Transverse colon (tissue), 4 donors: ENCODE data around the gene ATP6V1C2. TPM values are rescaled to one million over a fixed set of nuclear protein-coding genes. Genes with fewer than 3 reads are reported as not detected.

Experiments
- DNase-seq: peaks from one replicate; pipeline ENCODE4 v3.0.0-alpha.2; 2019
- H3K27ac ChIP-seq, 4 donors: fragments of 200-600 bp; sonication (generic); 2 replicates each; pipeline ENCODE4 v1.5.1; 2016 to 2018; ENCODE audit warnings: inconsistent platforms in 4 of 4
- H3K27me3 ChIP-seq: fragments of 200-600 bp; sonication (generic); 2 replicates; pipeline ENCODE4 v1.5.1; 2017; ENCODE audit warnings: inconsistent platforms
- H3K36me3 ChIP-seq, 4 donors: fragments of 200-600 bp; sonication (generic); 2 replicates each; pipeline ENCODE4 v1.5.1; 2017 to 2019; ENCODE audit warnings: inconsistent platforms in 4 of 4
- H3K4me1 ChIP-seq, 4 donors: fragments of 200-600 bp; sonication (generic); 2 replicates each; pipeline ENCODE4 v1.5.1; 2017 to 2020; ENCODE audit warnings: inconsistent platforms in 4 of 4
- H3K4me3 ChIP-seq, 4 donors: fragments of 200-600 bp; sonication (generic); 1 replicate in 1 of 4; 2 replicates in 3 of 4; pipeline versions ENCODE4 v1.5.1 to v1.6.1; 2017 to 2019; ENCODE audit warnings: inconsistent platforms in 4 of 4
- H3K9me3 ChIP-seq, 2 donors: fragments of 200-600 bp; sonication (generic); 2 replicates each; pipeline ENCODE4 v1.5.1; 2017 to 2019; ENCODE audit warnings: inconsistent platforms in 2 of 2
- EP300 ChIP-seq: sonication (generic); formaldehyde crosslinking; IDR thresholded peaks from one replicate; pipeline ENCODE4 v1.6.1; 2017; ENCODE audit warnings: antibody characterized with exemption, low read depth
- POLR2A ChIP-seq: fragments of 450-650 bp; IDR thresholded peaks from one replicate; pipeline ENCODE4 v1.6.1; 2016; ENCODE audit warnings: antibody characterized with exemption, mild to moderate bottlenecking, moderate library complexity
- POLR2AphosphoS5 ChIP-seq, 3 donors: sonication (generic); formaldehyde crosslinking; IDR thresholded peaks; one replicate each; pipeline ENCODE4 v1.6.1; 2016; ENCODE audit warnings: antibody characterized with exemption in 3 of 3
- WGBS, 2 donors: methylation state at CpG; one replicate each; pipeline ENCODE4 v1.1.5; 2018; ENCODE audit warnings: low coverage in 1 of 2; 5-methylcytosine and 5-hydroxymethylcytosine counted together
- in situ Hi-C, 4 donors: fragments of 200-750 bp; cut with MboI; loops; one replicate each; pipeline versions ENCODE4 v1.15.0 to v1.15.1; 2017; ENCODE audit warnings: low sequenced_read_pairs in 3 of 4, low pct_ligation_motif_present in 1 of 4, low pct_unique_long_range_greater_than_20kb in 1 of 4
- intact Hi-C: fragments of 100-400 bp; cut with DNase I; formaldehyde crosslinking; loops from one replicate; pipeline ENCODE4 v1.15.1; 2023; ENCODE audit warnings: low total_unique reads
- total RNA-seq, 4 donors: library from RNA; depleted of rRNA; stranded (reverse); fragments of >200 nt; gene quantifications; one replicate each; pipeline ENCODE4 v1.1.0, GENCODE V29; 2016
- TF ChIP-seq, protein P1 (sequence below), 5 experiments: fragments of 200-600 bp in 3 of 5; fragments of 450-650 bp in 2 of 5; sonication (generic) in 3 of 5; IDR thresholded peaks; 1 replicate in 2 of 5; 2 replicates in 3 of 5; pipeline ENCODE4 v1.5.1; 2016 to 2017; ENCODE audit warnings: antibody characterized with exemption in 5 of 5, inconsistent platforms in 3 of 5, mild to moderate bottlenecking in 2 of 5, moderate library complexity in 1 of 5

ATP6V1C2 gene
- total RNA-seq, 4 donors from 2014 or later = 0.48 to 43.0 (median 1.2) TPM

DNA sequence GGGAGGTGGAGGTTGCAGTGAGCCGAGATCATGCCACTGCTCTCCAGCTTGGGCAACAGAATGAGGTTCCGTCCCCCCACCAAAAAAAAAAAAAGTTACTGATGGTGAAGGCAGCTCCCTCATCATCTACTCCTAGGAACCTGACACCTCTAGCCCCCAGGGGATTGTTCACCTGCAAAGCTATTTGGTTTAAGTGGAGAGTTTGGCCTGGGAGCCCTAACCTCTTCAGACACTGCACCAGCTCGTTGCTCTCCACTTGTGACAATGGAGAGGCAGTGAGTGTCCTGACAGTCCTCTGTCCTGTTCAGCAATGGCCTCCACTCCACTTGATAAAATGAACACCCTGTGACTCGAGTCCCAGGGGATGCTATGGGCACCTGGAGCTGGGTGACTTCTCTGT lies 43.5 kb downstream of the ATP6V1C2 start:
- intact Hi-C loops (no loop called here), in situ Hi-C loops (no loop called here)
- H3K4me1 ChIP-seq = peaks cover 0 to 5% (median 1%) of the 10 kb centered on the region in 4 donors
- no peak overlapping the region for H3K4me3 ChIP-seq
- H3K9me3 ChIP-seq = no peaks in the 10 kb centered on the region
- no peak for TF ChIP-seq POLR2A
- no peak for TF ChIP-seq EP300
- no peak for TF ChIP-seq POLR2AphosphoS5 (IDR thresholded peaks at IDR 0.05)
- TF ChIP-seq, protein P1, sequence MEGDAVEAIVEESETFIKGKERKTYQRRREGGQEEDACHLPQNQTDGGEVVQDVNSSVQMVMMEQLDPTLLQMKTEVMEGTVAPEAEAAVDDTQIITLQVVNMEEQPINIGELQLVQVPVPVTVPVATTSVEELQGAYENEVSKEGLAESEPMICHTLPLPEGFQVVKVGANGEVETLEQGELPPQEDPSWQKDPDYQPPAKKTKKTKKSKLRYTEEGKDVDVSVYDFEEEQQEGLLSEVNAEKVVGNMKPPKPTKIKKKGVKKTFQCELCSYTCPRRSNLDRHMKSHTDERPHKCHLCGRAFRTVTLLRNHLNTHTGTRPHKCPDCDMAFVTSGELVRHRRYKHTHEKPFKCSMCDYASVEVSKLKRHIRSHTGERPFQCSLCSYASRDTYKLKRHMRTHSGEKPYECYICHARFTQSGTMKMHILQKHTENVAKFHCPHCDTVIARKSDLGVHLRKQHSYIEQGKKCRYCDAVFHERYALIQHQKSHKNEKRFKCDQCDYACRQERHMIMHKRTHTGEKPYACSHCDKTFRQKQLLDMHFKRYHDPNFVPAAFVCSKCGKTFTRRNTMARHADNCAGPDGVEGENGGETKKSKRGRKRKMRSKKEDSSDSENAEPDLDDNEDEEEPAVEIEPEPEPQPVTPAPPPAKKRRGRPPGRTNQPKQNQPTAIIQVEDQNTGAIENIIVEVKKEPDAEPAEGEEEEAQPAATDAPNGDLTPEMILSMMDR (IDR thresholded peaks at IDR 0.05) = no peak
- H3K27ac ChIP-seq = peak overlapping the region in 1 of 4 donors; percentile 64
- H3K27me3 ChIP-seq = no peaks in the 10 kb centered on the region
- 66% methylated on average over 4 of the region's 4 CpGs; no CpG with 5 or more reads in 1 of the 2 donors for WGBS, 2 donors
- no peak for DNase-seq
- no peaks in the 10 kb centered on the region for H3K36me3 ChIP-seq

DNA sequence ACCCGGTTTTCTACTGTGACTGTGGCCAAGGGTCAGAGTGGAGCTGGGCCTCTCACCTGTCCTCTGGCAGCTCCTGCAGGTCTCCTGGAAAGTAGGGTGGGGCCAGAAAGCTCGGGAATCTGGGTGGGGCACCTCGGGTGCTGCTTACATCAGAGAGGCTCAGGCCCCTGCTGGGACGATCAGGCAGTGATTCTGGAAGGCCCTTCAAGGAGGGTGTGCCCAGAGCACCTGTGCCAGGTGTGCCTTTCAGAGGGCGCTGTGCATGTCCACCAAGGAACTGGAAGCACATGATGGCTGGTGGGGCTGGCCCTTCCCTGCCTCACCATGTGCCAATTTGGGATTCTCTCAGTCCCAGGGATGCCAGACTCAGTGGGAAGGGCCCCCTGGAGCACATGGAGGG lies 44.0 kb downstream of the ATP6V1C2 start:
- intact Hi-C loops = no loop called here
- TF ChIP-seq POLR2AphosphoS5 (IDR thresholded peaks at IDR 0.05) = no peak
- TF ChIP-seq, protein P1 (IDR thresholded peaks at IDR 0.05) = peak in 1 of 5 experiments; percentile 37
- TF ChIP-seq EP300 = no peak
- no peak for TF ChIP-seq POLR2A
- peak; percentile 79 for DNase-seq
- Histone ChIP-seq H3K4me1 (peaks cover 0 to 5% (median 1%) of the 10 kb centered on the region in 4 donors), H3K4me3 (no peak overlapping the region), H3K27ac (peak overlapping the region in 1 of 4 donors; percentile 64), H3K27me3 (no peaks in the 10 kb centered on the region), H3K36me3 (no peaks in the 10 kb centered on the region), H3K9me3 (no peaks in the 10 kb centered on the region)
- in situ Hi-C loops = no loop called here
- WGBS, 2 donors = 72% methylated on average over 5 of the region's 5 CpGs; no CpG with 5 or more reads in 1 of the 2 donors

DNA sequence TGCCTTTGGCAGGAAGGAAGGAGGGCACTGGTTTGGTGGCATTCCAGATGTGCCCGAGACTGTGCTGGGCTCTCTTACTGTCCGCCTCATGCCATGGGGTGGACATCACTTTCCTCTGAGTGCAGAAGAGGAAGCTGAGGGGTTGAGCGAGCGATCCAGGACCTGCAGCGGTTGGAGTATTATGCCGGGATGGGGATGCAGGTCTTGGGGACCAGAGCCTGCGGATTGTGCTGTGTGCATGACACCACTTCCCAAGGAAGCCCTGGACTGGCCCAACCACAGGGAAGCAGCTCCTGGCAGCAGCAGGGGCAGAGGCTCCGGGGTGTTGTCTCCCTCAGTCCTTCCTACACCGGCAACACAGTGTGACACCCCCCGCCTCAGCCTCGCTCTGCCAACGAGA lies 44.5 kb downstream of the ATP6V1C2 start:
- Histone ChIP-seq H3K4me1 (peaks cover 0 to 5% (median 1%) of the 10 kb centered on the region in 4 donors), H3K9me3 (no peaks in the 10 kb centered on the region), H3K4me3 (no peak overlapping the region), H3K27ac (peak overlapping the region in 1 of 4 donors; percentile 64), H3K36me3 (no peaks in the 10 kb centered on the region), H3K27me3 (no peaks in the 10 kb centered on the region)
- in situ Hi-C loops = no loop called here
- 87 to 91% methylated on average over 4 to 12 of the region's 12 CpGs for WGBS, 2 donors
- TF ChIP-seq POLR2A (no peak), EP300 (no peak), POLR2AphosphoS5 (IDR thresholded peaks at IDR 0.05) (no peak)
- TF ChIP-seq, protein P1 (IDR thresholded peaks at IDR 0.05) = no peak
- intact Hi-C loops = no loop called here
- no peak for DNase-seq

DNA sequence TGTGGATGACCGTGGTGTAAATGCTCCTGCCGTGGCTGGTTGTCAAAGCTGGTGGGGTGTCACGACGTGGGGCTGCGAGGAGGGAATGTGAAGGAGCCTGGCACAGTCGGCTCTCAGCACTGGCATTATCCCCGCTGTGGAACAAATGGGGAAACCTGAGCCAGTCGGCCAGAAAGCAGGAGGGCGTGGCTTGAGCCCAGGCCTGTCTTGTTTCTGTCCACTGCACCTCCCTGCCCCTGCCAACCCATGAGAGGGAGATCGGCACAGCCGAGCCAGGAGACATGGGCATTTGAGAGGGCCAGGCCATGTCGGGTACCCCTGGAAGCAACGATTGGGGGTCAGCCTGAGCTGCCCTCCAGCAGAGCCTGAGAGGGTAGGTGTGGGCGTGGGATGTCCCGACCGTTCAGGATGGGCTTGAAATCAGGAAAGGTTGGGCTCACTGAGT lies 46.7 kb downstream of the ATP6V1C2 start:
- in situ Hi-C loops (no loop called here), intact Hi-C loops (no loop called here)
- Histone ChIP-seq H3K4me1 (peaks cover 0 to 5% (median 1%) of the 10 kb centered on the region in 4 donors), H3K4me3 (no peak overlapping the region), H3K9me3 (no peaks in the 10 kb centered on the region), H3K27ac (no peak overlapping the region), H3K27me3 (no peaks in the 10 kb centered on the region), H3K36me3 (no peaks in the 10 kb centered on the region)
- 76% methylated on average over 15 of the region's 16 CpGs; no CpG with 5 or more reads in 1 of the 2 donors for WGBS, 2 donors
- DNase-seq = no peak
- TF ChIP-seq POLR2AphosphoS5 (IDR thresholded peaks at IDR 0.05) (no peak), POLR2A (no peak), EP300 (no peak)
- TF ChIP-seq, protein P1 (IDR thresholded peaks at IDR 0.05) = no peak
